HG02588 (cell line): ENCODE measurements around the gene KAT7.

ENCODE experiments used
- ATAC-seq: cut with Tn5 transposase; IDR thresholded peaks from one replicate; pipeline ENCODE4 v1.9.1; 2021; ENCODE audit warnings: mild to moderate bottlenecking, moderate library complexity; ENCODE audit not compliant: unreplicated experiment

Gene KAT7

GRCh38 chr17:49760296-49760695 is 28.2 kb upstream of the KAT7 start:
- ATAC-seq = no peak

GRCh38 chr17:49760932-49761558 is 27.4 kb upstream of the KAT7 start:
- ATAC-seq = no peak

GRCh38 chr17:49762151-49762941 is 26.1 kb upstream of the KAT7 start:
- no peak for ATAC-seq

GRCh38 chr17:49763735-49764558 is 24.5 kb upstream of the KAT7 start, which contains the start of gene FAM117A:
FAM117A (minus strand) TSS chr17:49764131; CDS start chr17:49764087, 44 bp downstream.
- ATAC-seq = peak; percentile 93

- ATAC-seq = no peak
Observed at GRCh38 chr17:49764559-49765180, 23.8 kb upstream of the KAT7 start.

GRCh38 chr17:49766918-49767530 is 21.5 kb upstream of the KAT7 start:
- ATAC-seq = no peak

GRCh38 chr17:49775546-49776260 is 12.8 kb upstream of the KAT7 start:
- ATAC-seq = no peak

- ATAC-seq = no peak
Observed at GRCh38 chr17:49776551-49777300, 11.8 kb upstream of the KAT7 start.

- no peak for ATAC-seq
Observed at GRCh38 chr17:49777563-49777962, 10.9 kb upstream of the KAT7 start.

GRCh38 chr17:49779156-49779738 is 9.2 kb upstream of the KAT7 start:
- ATAC-seq = no peak

GRCh38 chr17:49779739-49780231 is 8.7 kb upstream of the KAT7 start:
- ATAC-seq = no peak

GRCh38 chr17:49783071-49783715 is 5.3 kb upstream of the KAT7 start:
- ATAC-seq = no peak

GRCh38 chr17:49783791-49784190 is 4.7 kb upstream of the KAT7 start:
- no peak for ATAC-seq

GRCh38 chr17:49784636-49785035 is 3.8 kb upstream of the KAT7 start:
- ATAC-seq = no peak

GRCh38 chr17:49787884-49788477 is 500 bp upstream of the KAT7 start:
- ATAC-seq = no peak

GRCh38 chr17:49789243-49789578 is 730 bp downstream of the KAT7 start:
- no peak for ATAC-seq

GRCh38 chr17:49793309-49793708 is 4.8 kb downstream of the KAT7 start:
- ATAC-seq = no peak

- ATAC-seq = no peak
Observed at GRCh38 chr17:49795372-49795771, 6.9 kb downstream of the KAT7 start.
